Measurements from ENCODE around the gene B4GALT2.

DNA sequence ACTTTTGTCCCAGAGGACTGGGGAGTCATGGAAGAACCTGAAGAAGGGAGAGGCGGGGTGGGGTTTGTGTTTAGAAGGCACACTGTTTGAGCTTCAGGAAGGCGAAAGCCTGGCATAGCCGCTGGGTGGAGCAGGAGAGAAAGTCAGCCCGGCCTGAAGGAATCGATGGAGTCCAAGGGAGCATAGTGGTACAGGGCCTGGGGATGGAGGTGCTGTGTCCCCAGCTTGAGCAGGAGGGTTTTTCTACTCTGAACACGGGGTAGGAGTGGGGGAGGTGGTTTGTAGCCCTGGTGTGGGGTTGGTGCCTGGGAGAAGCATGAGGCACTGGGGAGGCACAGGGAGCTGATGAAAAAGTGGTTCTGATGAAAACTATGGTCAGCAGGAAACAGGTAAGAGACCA lies 7.7 kb downstream of the B4GALT2 start:
- TF ChIP-seq, protein P1, sequence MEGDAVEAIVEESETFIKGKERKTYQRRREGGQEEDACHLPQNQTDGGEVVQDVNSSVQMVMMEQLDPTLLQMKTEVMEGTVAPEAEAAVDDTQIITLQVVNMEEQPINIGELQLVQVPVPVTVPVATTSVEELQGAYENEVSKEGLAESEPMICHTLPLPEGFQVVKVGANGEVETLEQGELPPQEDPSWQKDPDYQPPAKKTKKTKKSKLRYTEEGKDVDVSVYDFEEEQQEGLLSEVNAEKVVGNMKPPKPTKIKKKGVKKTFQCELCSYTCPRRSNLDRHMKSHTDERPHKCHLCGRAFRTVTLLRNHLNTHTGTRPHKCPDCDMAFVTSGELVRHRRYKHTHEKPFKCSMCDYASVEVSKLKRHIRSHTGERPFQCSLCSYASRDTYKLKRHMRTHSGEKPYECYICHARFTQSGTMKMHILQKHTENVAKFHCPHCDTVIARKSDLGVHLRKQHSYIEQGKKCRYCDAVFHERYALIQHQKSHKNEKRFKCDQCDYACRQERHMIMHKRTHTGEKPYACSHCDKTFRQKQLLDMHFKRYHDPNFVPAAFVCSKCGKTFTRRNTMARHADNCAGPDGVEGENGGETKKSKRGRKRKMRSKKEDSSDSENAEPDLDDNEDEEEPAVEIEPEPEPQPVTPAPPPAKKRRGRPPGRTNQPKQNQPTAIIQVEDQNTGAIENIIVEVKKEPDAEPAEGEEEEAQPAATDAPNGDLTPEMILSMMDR (conservative IDR thresholded peaks at IDR 0.05; ENCODE audit: low read length), result peak; percentile 47; the same call in 1 of the 2 replicates
- TF ChIP-seq EZH2phosphoT487 (IDR thresholded peaks at IDR 0.05; ENCODE audit: borderline replicate concordance, low read depth, low read length), result no peak
